ENCODE measurements around the gene CCDC154.
"Not testable (repeated sequence)": the region's sequence is repeated elsewhere in the genome, so short reads cannot be mapped to it uniquely, and the experiment has no call there.

Gene CCDC154

GRCh38 chr16:1486551-1487390 lies 42.4 kb upstream of the CCDC154 start:
- no peaks in the 10 kb centered on the region for H3K27me3 ChIP-seq (ENCODE audit: insufficient read depth, poor library complexity, severe bottlenecking)

GRCh38 chr16:1485847-1486496 lies 41.6 kb upstream of the CCDC154 start:
- Histone ChIP-seq H3K4me3 (ENCODE audit: severe bottlenecking) (no peak overlapping the region), H3K27me3 (ENCODE audit: insufficient read depth, poor library complexity, severe bottlenecking) (no peaks in the 10 kb centered on the region)

More at GRCh38 chr16:1486551-1487390, 42.4 kb upstream of the CCDC154 start:
- Histone ChIP-seq H3K9me3 (ENCODE audit: severe bottlenecking) (no peaks in the 10 kb centered on the region), H3K27ac (ENCODE audit: poor library complexity, severe bottlenecking) (no peak overlapping the region), H3K4me1 (ENCODE audit: insufficient read depth, poor library complexity, severe bottlenecking) (no peaks in the 10 kb centered on the region), H3K36me3 (ENCODE audit: low read depth) (no peaks in the 10 kb centered on the region), H3K4me3 (ENCODE audit: severe bottlenecking) (no peak overlapping the region)
- no peak for TF ChIP-seq CTCF (IDR thresholded peaks at IDR 0.05; ENCODE audit: poor library complexity, severe bottlenecking)
- ATAC-seq (ENCODE audit: low read depth) (no peak), DNase-seq (ENCODE audit: low spot score) (no peak)

GRCh38 chr16:1481906-1482835 lies 37.8 kb upstream of the CCDC154 start:
- H3K36me3 ChIP-seq (ENCODE audit: low read depth) = no peaks in the 10 kb centered on the region
- no peaks in the 10 kb centered on the region for H3K27me3 ChIP-seq (ENCODE audit: insufficient read depth, poor library complexity, severe bottlenecking)
- DNase-seq (ENCODE audit: low spot score) (no peak), ATAC-seq (ENCODE audit: low read depth) (no peak)
- peaks cover 1% of the 10 kb centered on the region for H3K9me3 ChIP-seq (ENCODE audit: severe bottlenecking)
- no peak overlapping the region for H3K27ac ChIP-seq (ENCODE audit: poor library complexity, severe bottlenecking)
- TF ChIP-seq CTCF (IDR thresholded peaks at IDR 0.05; ENCODE audit: poor library complexity, severe bottlenecking) = no peak
- no peaks in the 10 kb centered on the region for H3K4me1 ChIP-seq (ENCODE audit: insufficient read depth, poor library complexity, severe bottlenecking)
- H3K4me3 ChIP-seq (ENCODE audit: severe bottlenecking) = no peak overlapping the region

More at GRCh38 chr16:1485847-1486496, 41.6 kb upstream of the CCDC154 start:
- no peak for ATAC-seq (ENCODE audit: low read depth)
- Histone ChIP-seq H3K27ac (ENCODE audit: poor library complexity, severe bottlenecking) (no peak overlapping the region), H3K4me1 (ENCODE audit: insufficient read depth, poor library complexity, severe bottlenecking) (no peaks in the 10 kb centered on the region), H3K36me3 (ENCODE audit: low read depth) (no peaks in the 10 kb centered on the region), H3K9me3 (ENCODE audit: severe bottlenecking) (no peaks in the 10 kb centered on the region)
- DNase-seq (ENCODE audit: low spot score) = peak; percentile 61
- no peak for TF ChIP-seq CTCF (IDR thresholded peaks at IDR 0.05; ENCODE audit: poor library complexity, severe bottlenecking)

GRCh38 chr16:1478937-1479336 lies 34.6 kb upstream of the CCDC154 start:
- H3K9me3 ChIP-seq (ENCODE audit: severe bottlenecking); DNase-seq (ENCODE audit: low spot score); H3K27ac ChIP-seq (ENCODE audit: poor library complexity, severe bottlenecking); ATAC-seq (ENCODE audit: low read depth); H3K4me3 ChIP-seq (ENCODE audit: severe bottlenecking); H3K27me3 ChIP-seq (ENCODE audit: insufficient read depth, poor library complexity, severe bottlenecking); H3K36me3 ChIP-seq (ENCODE audit: low read depth); H3K4me1 ChIP-seq (ENCODE audit: insufficient read depth, poor library complexity, severe bottlenecking): not testable (repeated sequence)

- H3K4me3 ChIP-seq (ENCODE audit: severe bottlenecking) = no peak overlapping the region
- ATAC-seq (ENCODE audit: low read depth) = no peak
Measured at GRCh38 chr16:1477033-1477432, 32.7 kb upstream of the CCDC154 start.

More at GRCh38 chr16:1477033-1477432, 32.7 kb upstream of the CCDC154 start:
- Histone ChIP-seq H3K9me3 (ENCODE audit: severe bottlenecking) (peaks cover 3% of the 10 kb centered on the region), H3K27ac (ENCODE audit: poor library complexity, severe bottlenecking) (no peak overlapping the region), H3K4me1 (ENCODE audit: insufficient read depth, poor library complexity, severe bottlenecking) (no peaks in the 10 kb centered on the region), H3K27me3 (ENCODE audit: insufficient read depth, poor library complexity, severe bottlenecking) (no peaks in the 10 kb centered on the region), H3K36me3 (ENCODE audit: low read depth) (no peaks in the 10 kb centered on the region)
- no peak for DNase-seq (ENCODE audit: low spot score)
- TF ChIP-seq CTCF (IDR thresholded peaks at IDR 0.05; ENCODE audit: poor library complexity, severe bottlenecking) = no peak
